Activated B cell treated with CpG ODN at 0.5 μM for 24 hours (primary cell): ENCODE measurements around the gene CRADD. TPM values are rescaled to one million over a fixed set of nuclear protein-coding genes. Genes with fewer than 3 reads are reported as not detected.
"Not testable (repeated sequence)": the region's sequence is repeated elsewhere in the genome, so short reads cannot be mapped to it uniquely, and the experiment has no call there.

ENCODE experiments used
- ATAC-seq: fragments of 200-7000 bp; cut with Tn5 transposase; one replicate; pipeline ENCODE4 v1.10.0; 2021; ENCODE audit warnings: low read depth, mild to moderate bottlenecking, moderate library complexity
- CTCF ChIA-PET: fragments of 350-600 bp; sonication (Branson Sonifier 250); formaldehyde crosslinking; loops from one replicate; lab custom pipeline; 2021; ENCODE audit warnings: antibody characterized with exemption; lab: Charles Lee
- POLR2A ChIA-PET: fragments of 350-600 bp; sonication (Branson Sonifier 250); formaldehyde crosslinking; loops from one replicate; lab custom pipeline; 2021; ENCODE audit warnings: antibody characterized with exemption; lab: Charles Lee
- DNase-seq: peaks from one replicate; pipeline ENCODE4 v3.0.0; 2022
- H3K27ac Mint-ChIP-seq: one replicate; pipeline ENCODE4 v1.8.0; 2020; ENCODE audit warnings: mixed read lengths
- H3K27me3 Mint-ChIP-seq: one replicate; pipeline ENCODE4 v1.8.0; 2021; ENCODE audit warnings: mixed read lengths
- H3K36me3 Mint-ChIP-seq: one replicate; pipeline ENCODE4 v1.8.0; 2021; ENCODE audit warnings: low read depth, mixed read lengths
- H3K4me1 Mint-ChIP-seq: one replicate; pipeline ENCODE4 v1.8.0; 2021; ENCODE audit warnings: mixed read lengths
- H3K4me3 Mint-ChIP-seq: one replicate; pipeline ENCODE4 v1.8.0; 2020; ENCODE audit warnings: mild to moderate bottlenecking, mixed read lengths
- H3K9me3 Mint-ChIP-seq: one replicate; pipeline ENCODE4 v1.8.0; 2020; ENCODE audit warnings: mixed read lengths
- intact Hi-C: fragments of 100-400 bp; cut with micrococcal nuclease; formaldehyde crosslinking; loops from one replicate; pipeline ENCODE4 v1.15.1; 2024
- total RNA-seq: library from RNA; stranded (reverse); gene quantifications from 2 replicates; pipeline ENCODE4 v1.2.3, GENCODE V29; 2022
- TF ChIP-seq, protein P1 (sequence below): fragments of 200-600 bp; IDR thresholded peaks from one replicate; pipeline ENCODE4 v1.8.0; 2022; ENCODE audit warnings: antibody characterized with exemption, mild to moderate bottlenecking

The CRADD gene
- total RNA-seq, 1 donor from 2014 or later, result 15.3 TPM

DNA sequence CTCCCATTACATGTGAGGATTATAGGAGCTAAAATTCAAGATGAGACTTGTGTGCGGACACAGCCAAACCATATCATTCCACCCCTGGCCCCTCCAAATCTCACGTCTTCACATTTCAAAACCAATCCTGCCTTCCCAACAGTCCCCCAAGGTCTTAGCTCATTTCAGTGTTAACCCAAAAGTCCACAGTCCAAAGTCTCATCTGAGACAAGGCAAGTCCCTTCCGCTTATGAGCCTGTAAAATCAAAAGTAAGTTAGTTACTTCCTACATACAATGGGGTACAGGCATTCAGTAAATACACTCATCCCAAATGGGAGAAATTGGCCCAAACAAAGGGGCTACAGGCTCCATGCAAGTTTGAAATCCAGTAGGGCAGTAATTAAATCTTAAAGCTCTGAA lies 76.1 kb downstream of the CRADD start:
- Mint-ChIP-seq H3K27me3 (no peaks in the 10 kb centered on the region), H3K4me3 (no peak overlapping the region), H3K36me3 (peaks cover 19% of the 10 kb centered on the region), H3K9me3 (peaks cover 13% of the 10 kb centered on the region), H3K4me1 (peaks cover 2% of the 10 kb centered on the region), H3K27ac (no peak overlapping the region)
- TF ChIP-seq, protein P1, sequence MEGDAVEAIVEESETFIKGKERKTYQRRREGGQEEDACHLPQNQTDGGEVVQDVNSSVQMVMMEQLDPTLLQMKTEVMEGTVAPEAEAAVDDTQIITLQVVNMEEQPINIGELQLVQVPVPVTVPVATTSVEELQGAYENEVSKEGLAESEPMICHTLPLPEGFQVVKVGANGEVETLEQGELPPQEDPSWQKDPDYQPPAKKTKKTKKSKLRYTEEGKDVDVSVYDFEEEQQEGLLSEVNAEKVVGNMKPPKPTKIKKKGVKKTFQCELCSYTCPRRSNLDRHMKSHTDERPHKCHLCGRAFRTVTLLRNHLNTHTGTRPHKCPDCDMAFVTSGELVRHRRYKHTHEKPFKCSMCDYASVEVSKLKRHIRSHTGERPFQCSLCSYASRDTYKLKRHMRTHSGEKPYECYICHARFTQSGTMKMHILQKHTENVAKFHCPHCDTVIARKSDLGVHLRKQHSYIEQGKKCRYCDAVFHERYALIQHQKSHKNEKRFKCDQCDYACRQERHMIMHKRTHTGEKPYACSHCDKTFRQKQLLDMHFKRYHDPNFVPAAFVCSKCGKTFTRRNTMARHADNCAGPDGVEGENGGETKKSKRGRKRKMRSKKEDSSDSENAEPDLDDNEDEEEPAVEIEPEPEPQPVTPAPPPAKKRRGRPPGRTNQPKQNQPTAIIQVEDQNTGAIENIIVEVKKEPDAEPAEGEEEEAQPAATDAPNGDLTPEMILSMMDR, result no peak
- intact Hi-C loops, result no loop called here
- ChIA-PET CTCF (no interaction called here), POLR2A (no interaction called here)
- ATAC-seq, result no peak
- no peak for DNase-seq

DNA sequence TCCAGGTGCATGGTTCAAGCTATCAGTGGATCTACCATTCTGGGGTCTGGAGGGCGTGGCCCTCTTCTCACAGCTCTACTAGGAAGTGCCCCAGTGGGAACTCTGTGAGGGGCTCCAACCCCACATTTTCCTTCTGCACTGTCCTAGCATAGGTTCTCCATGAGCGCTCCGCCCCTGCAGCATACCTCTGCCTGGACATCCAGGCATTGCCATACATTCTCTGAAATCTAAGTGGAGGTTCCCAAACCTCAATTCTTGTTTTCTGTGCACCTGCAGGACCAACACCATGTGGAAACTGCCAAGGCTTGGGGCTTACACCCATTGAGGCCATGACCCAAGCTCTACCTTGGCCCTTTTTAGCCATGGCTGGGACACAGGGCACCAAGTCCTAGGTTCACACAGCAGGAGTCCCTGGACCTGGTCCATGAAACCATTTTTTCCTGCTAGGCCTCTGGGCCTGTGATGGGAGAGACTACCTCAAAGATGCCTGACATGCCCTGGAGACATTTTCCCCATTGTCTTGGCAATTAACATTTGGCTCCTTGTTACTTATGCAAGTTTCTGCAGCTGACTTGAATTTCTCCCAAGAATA lies 76.8 kb downstream of the CRADD start:
- Mint-ChIP-seq H3K4me1 (peaks cover 4% of the 10 kb centered on the region), H3K27me3 (no peaks in the 10 kb centered on the region), H3K36me3 (peaks cover 19% of the 10 kb centered on the region), H3K27ac (no peak overlapping the region), H3K9me3 (peaks cover 13% of the 10 kb centered on the region), H3K4me3 (no peak overlapping the region)
- TF ChIP-seq, protein P1, result no peak
- intact Hi-C loops, result no loop called here
- CTCF ChIA-PET, result no interaction called here
- ATAC-seq (no peak), DNase-seq (no peak)
- POLR2A ChIA-PET, result no interaction called here

DNA sequence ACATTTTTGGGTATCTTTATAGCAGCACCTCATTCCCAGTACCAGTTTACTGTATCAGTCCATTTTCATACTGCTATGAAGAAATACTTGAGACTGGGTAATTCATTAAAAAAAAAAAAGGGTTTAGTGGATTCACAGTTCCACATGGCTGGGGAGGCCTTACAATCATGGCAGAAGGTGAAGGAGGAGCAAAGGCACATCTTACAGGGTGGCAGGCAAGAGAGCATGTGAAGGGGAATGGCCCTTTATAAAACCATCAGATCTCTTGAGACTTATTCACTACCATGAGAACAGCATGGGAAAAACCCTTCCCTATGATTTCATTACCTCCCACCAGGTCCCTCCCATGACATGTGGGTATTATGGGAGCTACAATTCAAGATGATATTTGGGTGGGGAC lies 77.7 kb downstream of the CRADD start:
- H3K27me3 Mint-ChIP-seq, H3K4me3 Mint-ChIP-seq, H3K4me1 Mint-ChIP-seq, POLR2A ChIA-PET, CTCF ChIA-PET, H3K27ac Mint-ChIP-seq, ATAC-seq, intact Hi-C loops, DNase-seq: not testable (repeated sequence)
- Mint-ChIP-seq H3K9me3 (peaks cover 13% of the 10 kb centered on the region), H3K36me3 (peaks cover 19% of the 10 kb centered on the region)

DNA sequence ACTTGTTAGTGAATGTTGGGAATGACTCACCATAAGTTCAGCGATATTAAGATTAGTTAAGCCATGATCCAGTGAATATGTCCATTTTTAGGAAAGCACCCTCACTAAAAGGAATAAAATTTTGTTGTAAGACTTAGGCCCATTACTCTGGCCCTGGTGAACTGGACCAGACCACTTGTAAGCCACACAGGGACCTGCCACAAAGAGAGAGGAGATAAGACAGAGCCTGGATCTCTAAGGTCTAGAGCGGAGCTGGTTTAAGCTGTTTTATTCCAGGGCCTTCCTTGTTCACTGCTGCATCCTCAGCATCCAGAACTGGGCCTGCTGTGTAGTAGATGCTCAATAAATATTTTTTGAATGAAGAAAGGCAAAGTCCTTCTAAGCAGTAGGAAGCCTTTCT lies 79.1 kb downstream of the CRADD start:
- Mint-ChIP-seq H3K9me3 (peaks cover 13% of the 10 kb centered on the region), H3K27me3 (no peaks in the 10 kb centered on the region), H3K4me3 (no peak overlapping the region), H3K4me1 (peaks cover 9% of the 10 kb centered on the region), H3K27ac (no peak overlapping the region), H3K36me3 (peaks cover 19% of the 10 kb centered on the region)
- intact Hi-C loops, result no loop called here
- CTCF ChIA-PET, result no interaction called here
- TF ChIP-seq, protein P1, result no peak
- ATAC-seq (no peak), DNase-seq (no peak)
- POLR2A ChIA-PET, result no interaction called here

- no peak for DNase-seq
- Mint-ChIP-seq H3K27me3 (no peaks in the 10 kb centered on the region), H3K27ac (no peak overlapping the region), H3K36me3 (peaks cover 12% of the 10 kb centered on the region), H3K9me3 (peaks cover 6% of the 10 kb centered on the region), H3K4me3 (no peak overlapping the region), H3K4me1 (peaks cover 9% of the 10 kb centered on the region)
- intact Hi-C loops, result no loop called here
- ChIA-PET POLR2A (no interaction called here), CTCF (no interaction called here)
- TF ChIP-seq, protein P1, result no peak
- ATAC-seq, result no peak
These were observed 80.9 kb downstream of the CRADD start for GRCh38 chr12:93757792-93758694.
